Measurements from ENCODE around the gene SOX15.

GRCh38 chr17:7583253-7584109 lies 6.4 kb downstream of the SOX15 start, which contains the start of gene MPDU1:
- TF ChIP-seq POLR2A (IDR thresholded peaks at IDR 0.05; ENCODE audit: low read depth, low read length): peak; percentile 96
- peak; percentile 96 for TF ChIP-seq POLR2AphosphoS5 (IDR thresholded peaks at IDR 0.05; ENCODE audit: low read depth, low read length)
